ENCODE measurements around the gene PMEPA1. TPM values are rescaled to one million over a fixed set of nuclear protein-coding genes. Genes with fewer than 3 reads are reported as not detected.

The PMEPA1 gene
- polyA plus RNA-seq, 2 of the 4 experiments (the other 2 are of a cell fraction): 131 to 147 TPM

- DNase-seq (ENCODE audit: low read depth in 1 of 2, low spot score in 1 of 2) (no peak), FAIRE-seq (no peak), ATAC-seq (no peak)
- Histone ChIP-seq H3K4me1 (peaks cover 26% of the 10 kb centered on the region), H3K4me2 (no peak overlapping the region; the same call in 2 of the 3 replicates), H3K27ac (peak overlapping the region; percentile 17 to 70; a peak in 4 of 6 replicates), H3K9me3 (no peaks in the 10 kb centered on the region), H3K4me3 (no peak overlapping the region)
- 97% methylated on average over 4 of the region's 4 CpGs for WGBS (ENCODE audit: missing lambda C conversion rate)
- no peak for TF ChIP-seq KDM5A (IDR thresholded peaks at IDR 0.05)
- no peak for TF ChIP-seq TFCP2L1 (CRISPR knock-in tag; IDR thresholded peaks at IDR 0.05)
- no peak for TF ChIP-seq MAFK (IDR thresholded peaks at IDR 0.05; ENCODE audit: partially characterized antibody)
- no peak for TF ChIP-seq BHLHE40 (IDR thresholded peaks at IDR 0.05; ENCODE audit: low read depth, low read length)
- TF ChIP-seq JUNB (IDR thresholded peaks at IDR 0.05): no peak
- no peak for TF ChIP-seq HMGXB4 (CRISPR knock-in tag; IDR thresholded peaks at IDR 0.05; ENCODE audit: borderline replicate concordance)
- no peak for TF ChIP-seq NPAS2 (CRISPR knock-in tag; IDR thresholded peaks at IDR 0.05; ENCODE audit: borderline replicate concordance)
- no peak for TF ChIP-seq E2F6 (IDR thresholded peaks at IDR 0.05; ENCODE audit: borderline replicate concordance, low read depth)
- TF ChIP-seq ZC3H11A (IDR thresholded peaks at IDR 0.05): no peak
- no peak for TF ChIP-seq FOSB (CRISPR knock-in tag; IDR thresholded peaks at IDR 0.05)
- TF ChIP-seq, protein P1, sequence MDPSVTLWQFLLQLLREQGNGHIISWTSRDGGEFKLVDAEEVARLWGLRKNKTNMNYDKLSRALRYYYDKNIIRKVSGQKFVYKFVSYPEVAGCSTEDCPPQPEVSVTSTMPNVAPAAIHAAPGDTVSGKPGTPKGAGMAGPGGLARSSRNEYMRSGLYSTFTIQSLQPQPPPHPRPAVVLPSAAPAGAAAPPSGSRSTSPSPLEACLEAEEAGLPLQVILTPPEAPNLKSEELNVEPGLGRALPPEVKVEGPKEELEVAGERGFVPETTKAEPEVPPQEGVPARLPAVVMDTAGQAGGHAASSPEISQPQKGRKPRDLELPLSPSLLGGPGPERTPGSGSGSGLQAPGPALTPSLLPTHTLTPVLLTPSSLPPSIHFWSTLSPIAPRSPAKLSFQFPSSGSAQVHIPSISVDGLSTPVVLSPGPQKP (IDR thresholded peaks at IDR 0.05; ENCODE audit: low read depth, low read length): no peak
- no peak for TF ChIP-seq MYC (IDR thresholded peaks at IDR 0.05; ENCODE audit: borderline replicate concordance, low read length)
- no peak for TF ChIP-seq FOXS1 (CRISPR knock-in tag; IDR thresholded peaks at IDR 0.05)
- ChIA-PET CTCF (interaction anchor here (1.7 to 3.7 kb wide), 2 partner anchors 18 to 35 kb away, joined by 4 to 17 read pairs; no protein-coding TSS in a partner anchor), POLR2A (no interaction called here)
These were observed 27.5 kb upstream of the PMEPA1 start for GRCh38 chr20:57737349-57737748.

- TF ChIP-seq ESRRA (IDR thresholded peaks at IDR 0.05; ENCODE audit: borderline replicate concordance, low read length) (no peak), HOXB13 (CRISPR knock-in tag; IDR thresholded peaks at IDR 0.05; ENCODE audit: low read depth) (no peak), CBX8 (IDR thresholded peaks at IDR 0.05) (no peak), NPAS2 (CRISPR knock-in tag; IDR thresholded peaks at IDR 0.05; ENCODE audit: borderline replicate concordance) (no peak), ATOH8 (CRISPR knock-in tag; IDR thresholded peaks at IDR 0.05; ENCODE audit: low read depth) (no peak), MAZ (IDR thresholded peaks at IDR 0.05; ENCODE audit: borderline replicate concordance, low read depth, low read length) (no peak), HOXA7 (CRISPR knock-in tag; IDR thresholded peaks at IDR 0.05) (no peak), EP300 (IDR thresholded peaks at IDR 0.05) (no peak), USF2 (IDR thresholded peaks at IDR 0.05) (no peak)
- TF ChIP-seq, protein P2, sequence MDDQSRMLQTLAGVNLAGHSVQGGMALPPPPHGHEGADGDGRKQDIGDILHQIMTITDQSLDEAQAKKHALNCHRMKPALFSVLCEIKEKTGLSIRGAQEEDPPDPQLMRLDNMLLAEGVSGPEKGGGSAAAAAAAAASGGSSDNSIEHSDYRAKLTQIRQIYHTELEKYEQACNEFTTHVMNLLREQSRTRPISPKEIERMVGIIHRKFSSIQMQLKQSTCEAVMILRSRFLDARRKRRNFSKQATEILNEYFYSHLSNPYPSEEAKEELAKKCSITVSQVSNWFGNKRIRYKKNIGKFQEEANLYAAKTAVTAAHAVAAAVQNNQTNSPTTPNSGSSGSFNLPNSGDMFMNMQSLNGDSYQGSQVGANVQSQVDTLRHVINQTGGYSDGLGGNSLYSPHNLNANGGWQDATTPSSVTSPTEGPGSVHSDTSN (IDR thresholded peaks at IDR 0.05): no peak
- Histone ChIP-seq H3K4me3 (no peak overlapping the region), H3K4me1 (peaks cover 24% of the 10 kb centered on the region), H3K4me2 (no peak overlapping the region; the same call in 2 of the 3 replicates), H3K9me3 (no peaks in the 10 kb centered on the region), H3K27ac (peak overlapping the region; percentile 17 to 70; a peak in 4 of 6 replicates)
- ATAC-seq: no peak
- CTCF ChIA-PET: interaction anchor here (1.7 to 3.7 kb wide), 2 partner anchors 17 to 36 kb away, joined by 4 to 17 read pairs; no protein-coding TSS in a partner anchor
- WGBS (ENCODE audit: missing lambda C conversion rate): 78% methylated on average over 10 of the region's 10 CpGs
- no peak for DNase-seq (ENCODE audit: low read depth in 1 of 2, low spot score in 1 of 2)
- no peak for FAIRE-seq
- POLR2A ChIA-PET: interaction anchor here (1.4 kb wide), 1 partner anchor 27 kb away, joined by 4 read pairs; the partner anchor contains the start of gene PMEPA1
These were observed 27.0 kb upstream of the PMEPA1 start for GRCh38 chr20:57736738-57737347.

Data from A549 (cell line).